Uterus (tissue), 4 donors: ENCODE results near the gene HOXC4. TPM values are rescaled to one million over a fixed set of nuclear protein-coding genes. Genes with fewer than 3 reads are reported as not detected.
A peak's percentile ranks its signal among the peaks of the same experiment; 100 is the strongest.

Source experiments
- DNase-seq, 2 donors: peaks; one replicate each; pipeline ENCODE4 v3.0.0-alpha.2; 2019 to 2020
- H3K27ac ChIP-seq, 2 donors: fragments of 200-600 bp; sonication (generic); 1 replicate in 1 of 2; 2 replicates in 1 of 2; pipeline ENCODE4 v1.5.1; 2016 to 2018
- H3K27me3 ChIP-seq, 2 donors: fragments of 200-600 bp; sonication (generic); one replicate each; pipeline ENCODE4 v1.5.1; 2018 to 2019; ENCODE audit warnings: control low read depth in 1 of 2
- H3K36me3 ChIP-seq, 2 donors: fragments of 200-600 bp; sonication (generic); one replicate each; pipeline ENCODE4 v1.5.1; 2019; ENCODE audit warnings: control low read depth in 1 of 2
- H3K4me1 ChIP-seq, 2 donors: fragments of 200-600 bp; sonication (generic); one replicate each; pipeline ENCODE4 v1.5.1; 2018 to 2019; ENCODE audit warnings: control low read depth in 1 of 2
- H3K4me3 ChIP-seq, 2 donors: fragments of 200-600 bp; sonication (generic); 1 replicate in 1 of 2; 2 replicates in 1 of 2; pipeline ENCODE4 v1.5.1; 2018 to 2019; ENCODE audit warnings: mild to moderate bottlenecking in 1 of 2
- H3K9me3 ChIP-seq, 2 donors: fragments of 200-600 bp; sonication (generic); one replicate each; pipeline ENCODE4 v1.5.1; 2019; ENCODE audit warnings: control low read depth in 1 of 2
- POLR2A ChIP-seq, 2 donors: fragments of 450-650 bp; IDR thresholded peaks; one replicate each; pipeline ENCODE4 v1.6.1; 2016; ENCODE audit warnings: antibody characterized with exemption in 2 of 2, mild to moderate bottlenecking in 1 of 2, moderate library complexity in 1 of 2
- intact Hi-C: fragments of 100-400 bp; cut with DNase I; formaldehyde crosslinking; loops from one replicate; pipeline ENCODE4 v1.15.1; 2023; ENCODE audit warnings: low total_unique reads
- total RNA-seq, 4 donors: library from RNA; depleted of rRNA in 3 of 4; stranded (reverse); fragments of >200 nt in 3 of 4; gene quantifications; one replicate each; pipeline versions ENCODE4 v1.1.0 to v1.2.4, GENCODE V29; 2014 to 2023
- TF ChIP-seq, protein P1 (sequence below), 4 experiments: fragments of 200-600 bp in 2 of 4; fragments of 450-650 bp in 2 of 4; sonication (generic) in 2 of 4; IDR thresholded peaks; one replicate each; pipeline ENCODE4 v1.5.1; 2016 to 2019; ENCODE audit warnings: antibody characterized with exemption in 4 of 4, mild to moderate bottlenecking in 2 of 4, moderate library complexity in 1 of 4
- donor health status: DM: yes; HTN: yes; CAD: no.

Gene HOXC4
- total RNA-seq, 4 donors from 2014 or later, result 0.83 to 28.6 (median 1.2) TPM; not detected in 1

DNA sequence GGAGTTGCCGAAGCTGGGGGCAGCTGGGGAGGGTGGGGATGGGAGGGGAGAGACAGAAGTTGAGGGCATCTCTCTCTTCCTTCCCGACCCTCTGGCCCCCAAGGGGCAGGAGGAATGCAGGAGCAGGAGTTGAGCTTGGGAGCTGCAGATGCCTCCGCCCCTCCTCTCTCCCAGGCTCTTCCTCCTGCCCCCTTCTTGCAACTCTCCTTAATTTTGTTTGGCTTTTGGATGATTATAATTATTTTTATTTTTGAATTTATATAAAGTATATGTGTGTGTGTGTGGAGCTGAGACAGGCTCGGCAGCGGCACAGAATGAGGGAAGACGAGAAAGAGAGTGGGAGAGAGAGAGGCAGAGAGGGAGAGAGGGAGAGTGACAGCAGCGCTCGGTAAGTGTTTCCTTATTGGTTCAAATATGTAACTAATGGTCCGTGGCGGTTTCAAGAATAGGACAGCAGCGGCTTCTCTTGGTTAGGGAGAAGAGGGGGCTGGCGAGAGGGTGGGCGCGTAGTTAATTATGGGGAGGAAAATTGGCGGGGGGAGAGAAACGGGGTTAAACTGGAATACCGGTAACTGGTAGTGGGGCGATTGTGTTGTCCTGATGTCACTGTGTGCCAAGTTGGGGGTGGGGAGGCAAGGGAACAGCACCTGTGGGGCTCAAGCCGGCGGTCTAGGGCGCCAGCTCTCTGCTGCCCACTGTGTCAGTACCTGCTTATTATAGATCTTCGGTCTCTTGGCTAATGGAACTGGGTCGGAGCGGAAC, 36.4 kb upstream of the HOXC4 start:
- H3K27me3 ChIP-seq, result peaks cover 0 to 12% of the 10 kb centered on the region in 2 donors
- intact Hi-C loops, result no loop called here
- no peaks in the 10 kb centered on the region for H3K4me1 ChIP-seq
- DNase-seq, result no peak
- no peaks in the 10 kb centered on the region for H3K9me3 ChIP-seq
- TF ChIP-seq, protein P1, sequence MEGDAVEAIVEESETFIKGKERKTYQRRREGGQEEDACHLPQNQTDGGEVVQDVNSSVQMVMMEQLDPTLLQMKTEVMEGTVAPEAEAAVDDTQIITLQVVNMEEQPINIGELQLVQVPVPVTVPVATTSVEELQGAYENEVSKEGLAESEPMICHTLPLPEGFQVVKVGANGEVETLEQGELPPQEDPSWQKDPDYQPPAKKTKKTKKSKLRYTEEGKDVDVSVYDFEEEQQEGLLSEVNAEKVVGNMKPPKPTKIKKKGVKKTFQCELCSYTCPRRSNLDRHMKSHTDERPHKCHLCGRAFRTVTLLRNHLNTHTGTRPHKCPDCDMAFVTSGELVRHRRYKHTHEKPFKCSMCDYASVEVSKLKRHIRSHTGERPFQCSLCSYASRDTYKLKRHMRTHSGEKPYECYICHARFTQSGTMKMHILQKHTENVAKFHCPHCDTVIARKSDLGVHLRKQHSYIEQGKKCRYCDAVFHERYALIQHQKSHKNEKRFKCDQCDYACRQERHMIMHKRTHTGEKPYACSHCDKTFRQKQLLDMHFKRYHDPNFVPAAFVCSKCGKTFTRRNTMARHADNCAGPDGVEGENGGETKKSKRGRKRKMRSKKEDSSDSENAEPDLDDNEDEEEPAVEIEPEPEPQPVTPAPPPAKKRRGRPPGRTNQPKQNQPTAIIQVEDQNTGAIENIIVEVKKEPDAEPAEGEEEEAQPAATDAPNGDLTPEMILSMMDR (IDR thresholded peaks at IDR 0.05), result no peak
- no peak for TF ChIP-seq POLR2A (IDR thresholded peaks at IDR 0.05)
- peak overlapping the region; percentile 32 to 49 for H3K4me3 ChIP-seq
- no peaks in the 10 kb centered on the region for H3K36me3 ChIP-seq
- peak overlapping the region; percentile 84 for H3K27ac ChIP-seq

DNA sequence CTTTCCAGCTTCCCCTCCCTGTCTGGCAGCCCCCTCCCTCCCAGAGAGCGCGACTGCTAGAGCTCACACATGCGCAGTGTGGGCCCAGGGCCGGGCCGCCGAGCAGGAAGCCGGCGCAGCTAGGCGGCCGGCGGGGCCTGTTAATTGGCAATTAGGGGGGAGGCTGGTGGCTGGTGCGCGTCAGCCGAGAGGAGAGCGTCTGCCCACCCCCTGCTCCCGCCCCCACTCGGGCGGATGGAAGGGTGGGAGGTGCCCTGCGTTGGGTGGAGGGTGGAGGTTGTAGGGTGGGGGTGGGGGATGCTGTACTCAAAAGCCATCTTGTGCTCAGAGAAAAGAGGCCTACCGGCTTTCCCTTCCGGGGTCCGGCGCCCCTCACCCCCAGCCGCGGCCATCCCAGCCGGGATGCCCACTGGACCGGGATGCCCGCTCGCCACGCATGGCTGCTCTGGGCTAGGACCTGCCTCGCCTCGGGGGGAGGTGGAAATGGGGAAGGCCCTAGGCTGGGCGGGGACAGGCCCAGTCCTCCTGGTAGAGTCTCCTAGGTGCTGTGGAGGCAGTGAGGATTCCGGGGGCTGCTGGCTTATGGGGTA, 35.7 kb upstream of the HOXC4 start:
- intact Hi-C loops, result no loop called here
- Histone ChIP-seq H3K4me1 (no peaks in the 10 kb centered on the region), H3K4me3 (peak overlapping the region; percentile 32 to 49), H3K9me3 (no peaks in the 10 kb centered on the region), H3K27ac (peak overlapping the region; percentile 84), H3K36me3 (no peaks in the 10 kb centered on the region), H3K27me3 (peaks cover 0 to 12% of the 10 kb centered on the region in 2 donors)
- peak; percentile 62 to 93 for DNase-seq
- TF ChIP-seq, protein P1 (IDR thresholded peaks at IDR 0.05), result peak in 1 of 4 experiments; percentile 8
- TF ChIP-seq POLR2A (IDR thresholded peaks at IDR 0.05), result peak; percentile 39 to 41

DNA sequence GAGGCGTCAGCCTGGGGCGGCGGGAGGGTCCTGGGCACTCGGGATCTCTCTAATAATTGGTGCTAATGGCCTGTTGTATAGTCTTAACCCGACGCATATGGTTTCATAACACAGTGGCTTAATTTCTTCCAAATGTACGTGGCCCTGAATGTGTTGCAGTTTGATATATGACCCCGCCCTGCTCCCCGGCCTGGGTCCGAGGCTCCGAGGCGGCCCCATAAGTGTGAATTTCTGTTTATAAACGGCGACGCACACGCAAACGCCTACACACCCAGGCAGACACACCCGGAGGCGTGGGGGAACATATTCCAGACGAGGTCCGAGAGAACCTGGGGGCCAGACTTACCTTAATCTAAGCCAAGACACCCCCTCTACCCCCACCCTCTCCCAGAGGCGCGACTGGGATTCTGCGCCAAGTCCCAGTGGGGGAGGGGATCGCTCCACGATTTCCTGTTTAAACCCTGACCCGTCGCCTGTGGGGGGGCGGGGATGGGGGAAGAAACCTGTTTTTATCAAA, 35.1 kb upstream of the HOXC4 start:
- Histone ChIP-seq H3K36me3 (no peaks in the 10 kb centered on the region), H3K4me1 (no peaks in the 10 kb centered on the region), H3K27ac (peak overlapping the region; percentile 84), H3K4me3 (peak overlapping the region; percentile 32 to 49), H3K9me3 (no peaks in the 10 kb centered on the region), H3K27me3 (peaks cover 0 to 12% of the 10 kb centered on the region in 2 donors)
- TF ChIP-seq POLR2A (IDR thresholded peaks at IDR 0.05), result no peak
- TF ChIP-seq, protein P1 (IDR thresholded peaks at IDR 0.05), result no peak
- peak in 1 of 2 donors; percentile 80 for DNase-seq
- intact Hi-C loops, result no loop called here

DNA sequence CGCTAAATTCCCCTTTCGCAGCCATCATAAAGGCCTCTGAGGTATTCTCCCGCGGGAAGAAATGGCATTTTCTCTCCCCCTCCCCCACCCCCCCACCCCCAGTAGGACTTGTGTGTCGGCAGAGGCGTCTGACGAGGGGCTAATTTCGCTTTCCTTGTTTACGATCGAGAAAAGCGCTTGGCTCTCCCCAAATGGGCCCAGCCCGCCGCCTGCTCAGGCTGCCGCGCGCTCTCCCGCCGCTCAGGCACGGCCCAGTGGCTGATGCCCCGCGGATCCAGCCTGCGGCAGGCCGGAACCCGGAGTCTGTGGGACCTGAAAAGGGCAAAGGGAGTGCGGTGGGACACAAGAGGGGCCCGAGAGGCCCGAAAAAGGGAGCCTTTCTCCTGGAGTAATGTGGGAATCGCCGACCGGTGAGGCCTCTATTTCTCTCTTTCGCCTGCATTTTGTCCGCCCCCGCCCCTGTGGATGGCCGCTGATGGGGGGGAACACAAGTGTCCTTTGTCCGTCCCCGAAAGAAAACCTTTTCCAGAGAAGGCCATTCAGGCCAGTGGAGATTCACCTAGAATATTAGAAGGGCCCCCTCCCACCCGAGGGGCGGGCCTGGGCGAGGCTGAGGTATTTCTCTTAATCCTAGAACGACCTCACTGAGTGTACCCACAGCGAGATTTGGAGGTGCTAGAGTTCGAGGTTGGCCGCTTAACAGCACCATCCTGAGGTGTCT, 34.4 kb upstream of the HOXC4 start:
- Histone ChIP-seq H3K4me1 (no peaks in the 10 kb centered on the region), H3K27ac (peak overlapping the region; percentile 84), H3K36me3 (no peaks in the 10 kb centered on the region), H3K27me3 (peaks cover 0 to 12% of the 10 kb centered on the region in 2 donors), H3K4me3 (peak overlapping the region; percentile 32 to 49), H3K9me3 (no peaks in the 10 kb centered on the region)
- TF ChIP-seq POLR2A (IDR thresholded peaks at IDR 0.05), result no peak
- TF ChIP-seq, protein P1 (IDR thresholded peaks at IDR 0.05), result no peak
- no peak for DNase-seq
- intact Hi-C loops, result no loop called here
